GM23338 (cell line): ENCODE results near the gene METTL6. TPM values are rescaled to one million over a fixed set of nuclear protein-coding genes. Genes with fewer than 3 reads are reported as not detected.

Experiments
- ATAC-seq: fragments of 200-7000 bp; cut with Tn5 transposase; 3 replicates; pipeline ENCODE4 v1.9.1; 2020
- DNase-seq: peaks from one replicate; pipeline ENCODE4 v3.0.0-alpha.2; 2015; ENCODE audit warnings: low spot score
- H2AFZ ChIP-seq: fragments of 200-600 bp; sonication (generic); 2 replicates; pipeline ENCODE4 v1.8.0; 2016; ENCODE audit warnings: antibody characterized with exemption, mild to moderate bottlenecking, moderate library complexity
- H3F3A ChIP-seq: fragments of 200-600 bp; sonication (generic); replicated peaks from 2 replicates; pipeline ENCODE4 v1.8.0; 2017; ENCODE audit warnings: antibody characterized with exemption, mixed run types, low read depth
- H3K27ac ChIP-seq: fragments of 200-600 bp; sonication (generic); 2 replicates; pipeline ENCODE4 v1.6.1; 2016; ENCODE audit warnings: low read depth
- H3K27me3 ChIP-seq: fragments of 200-600 bp; sonication (generic); 2 replicates; pipeline ENCODE4 v1.8.0; 2016; ENCODE audit warnings: mild to moderate bottlenecking, mixed run types, moderate library complexity; ENCODE audit not compliant: insufficient read depth
- H3K36me3 ChIP-seq: fragments of 200-600 bp; sonication (generic); 2 replicates; pipeline ENCODE4 v1.8.0; 2016; ENCODE audit warnings: mild to moderate bottlenecking; ENCODE audit not compliant: insufficient read depth
- H3K4me1 ChIP-seq: fragments of 200-600 bp; sonication (generic); 2 replicates; pipeline ENCODE4 v1.8.0; 2016; ENCODE audit warnings: mild to moderate bottlenecking, moderate library complexity; ENCODE audit not compliant: insufficient read depth
- H3K4me2 ChIP-seq: fragments of 200-600 bp; sonication (generic); 2 replicates; pipeline ENCODE4 v1.7.1; 2017; ENCODE audit warnings: mixed run types
- H3K4me3 ChIP-seq: fragments of 200-600 bp; sonication (generic); 2 replicates; pipeline ENCODE4 v1.6.1; 2016; ENCODE audit warnings: mixed run types
- H3K79me2 ChIP-seq: fragments of 200-600 bp; sonication (generic); replicated peaks from 2 replicates; pipeline ENCODE4 v1.8.0; 2017; ENCODE audit warnings: mild to moderate bottlenecking; ENCODE audit not compliant: insufficient read depth
- H3K9me2 ChIP-seq: fragments of 200-600 bp; sonication (generic); 2 replicates; pipeline ENCODE4 v1.8.0; 2017; ENCODE audit not compliant: insufficient read depth
- H4K20me1 ChIP-seq: fragments of 200-600 bp; sonication (generic); replicated peaks from 2 replicates; pipeline ENCODE4 v1.8.0; 2017; ENCODE audit warnings: mild to moderate bottlenecking; ENCODE audit not compliant: insufficient read depth
- H3K27ac Mint-ChIP-seq: 2 replicates; pipeline ENCODE4 v1.8.0; 2020; ENCODE audit warnings: inconsistent platforms, mild to moderate bottlenecking, moderate library complexity, mixed read lengths
- H3K27me3 Mint-ChIP-seq: 3 replicates; pipeline ENCODE4 v1.8.0; 2022; ENCODE audit warnings: low read depth, mild to moderate bottlenecking, moderate library complexity, mixed read lengths, inconsistent platforms; ENCODE audit not compliant: insufficient read depth, poor library complexity
- H3K36me3 Mint-ChIP-seq: 3 replicates; pipeline ENCODE4 v1.8.0; 2021; ENCODE audit warnings: low read depth, mild to moderate bottlenecking, inconsistent platforms, moderate library complexity, mixed read lengths
- H3K4me1 Mint-ChIP-seq: 3 replicates; pipeline ENCODE4 v1.8.0; 2020; ENCODE audit warnings: mild to moderate bottlenecking, inconsistent platforms, mixed read lengths
- H3K4me3 Mint-ChIP-seq: 3 replicates; pipeline ENCODE4 v1.8.0; 2021; ENCODE audit warnings: moderate library complexity, mild to moderate bottlenecking, inconsistent platforms, mixed read lengths
- H3K9me3 Mint-ChIP-seq: 3 replicates; pipeline ENCODE4 v1.8.0; 2020; ENCODE audit warnings: moderate library complexity, mild to moderate bottlenecking, inconsistent platforms, mixed read lengths
- CREB1 ChIP-seq: fragments of 250-450 bp; sonication (Bioruptor Pico); IDR thresholded peaks from 2 replicates; pipeline ENCODE4 v1.5.0; 2020; ENCODE audit warnings: low read depth, mild to moderate bottlenecking, moderate library complexity
- EZH2 ChIP-seq: fragments of 200-600 bp; sonication (generic); IDR thresholded peaks from one replicate; pipeline ENCODE4 v1.8.0; 2017; ENCODE audit warnings: antibody characterized with exemption, mild to moderate bottlenecking, low read depth; ENCODE audit not compliant: unreplicated experiment
- EZH2phosphoT487 ChIP-seq: fragments of 200-600 bp; sonication (generic); IDR thresholded peaks from one replicate; pipeline ENCODE4 v1.8.1; 2018; ENCODE audit warnings: antibody characterized with exemption; ENCODE audit not compliant: unreplicated experiment
- JUNB ChIP-seq: IDR thresholded peaks from one replicate; pipeline ENCODE4 v1.6.1; 2016; ENCODE audit warnings: antibody characterized with exemption; ENCODE audit not compliant: unreplicated experiment
- NANOG ChIP-seq: IDR thresholded peaks from 2 replicates; pipeline ENCODE4 v1.6.1; 2016; ENCODE audit warnings: antibody characterized with exemption, borderline replicate concordance
- STAT1 ChIP-seq: IDR thresholded peaks from one replicate; pipeline ENCODE4 v1.6.1; 2016; ENCODE audit warnings: antibody characterized with exemption; ENCODE audit not compliant: unreplicated experiment
- ZNF114 ChIP-seq: fragments of 250-450 bp; sonication (Bioruptor Pico); IDR thresholded peaks from 2 replicates; pipeline ENCODE4 v1.5.0; 2020; ENCODE audit warnings: mild to moderate bottlenecking, moderate library complexity
- polyA plus RNA-seq: library from polyadenylated mRNA; unstranded; fragments of >200 nt; fragmentation: Nextera tagmentation; extraction: Ambion mirVana; gene quantifications from 2 replicates; pipeline ENCODE4 v1.2.1, GENCODE V29; 2016
- total RNA-seq: library from RNA; depleted of rRNA; stranded (reverse); fragments of >200 nt; shearing (Covaris generic); gene quantifications from 2 replicates; pipeline ENCODE4 v1.2.3, GENCODE V29; 2014
- TF ChIP-seq, protein P1 (sequence below): fragments of 250-450 bp; sonication (Bioruptor Pico); IDR thresholded peaks from 2 replicates; pipeline ENCODE4 v1.5.0; 2020; ENCODE audit warnings: mild to moderate bottlenecking, moderate library complexity
- TF ChIP-seq, protein P2 (sequence below): IDR thresholded peaks from one replicate; pipeline ENCODE4 v1.6.1; 2018; ENCODE audit warnings: antibody characterized with exemption; ENCODE audit not compliant: unreplicated experiment
- TF ChIP-seq, protein P3 (sequence below), 2 experiments: fragments of 200-600 bp in 1 of 2; sonication (generic) in 1 of 2; conservative IDR thresholded peaks; 2 replicates each; pipeline versions ENCODE4 v1.5.1 to v1.6.1; 2016 to 2017; ENCODE audit warnings: antibody characterized with exemption in 2 of 2, low read depth in 2 of 2, mild to moderate bottlenecking in 2 of 2, moderate library complexity in 1 of 2

The METTL6 gene
- total and polyA plus RNA-seq, 2 experiments from 2014 or later = 15.1 to 17.8 TPM

DNA sequence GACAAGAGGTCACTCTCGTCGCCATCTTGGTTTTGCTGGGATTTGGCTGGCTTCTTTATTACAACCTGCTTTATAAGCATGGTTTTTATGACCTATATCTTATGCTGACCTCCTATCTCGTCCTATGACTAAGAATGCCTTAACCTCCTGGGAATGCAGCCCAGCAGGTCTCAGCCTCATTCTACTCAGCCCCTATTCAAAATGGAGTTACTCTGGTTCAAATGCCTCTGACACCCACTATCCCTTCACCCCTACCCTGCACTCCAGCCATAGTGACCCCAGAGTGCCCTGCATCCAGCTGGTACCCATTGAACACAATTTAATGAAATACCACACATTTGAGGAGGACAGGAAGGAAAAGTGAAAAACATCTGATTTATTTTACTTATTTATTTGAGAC is 23.4 kb downstream of the METTL6 start:
- Mint-ChIP-seq H3K36me3 (no peaks in the 10 kb centered on the region), H3K4me1 (no peaks in the 10 kb centered on the region), H3K27ac (no peak overlapping the region), H3K9me3 (peaks cover 3% of the 10 kb centered on the region; the same call in 1 of the 3 replicates), H3K27me3 (no peaks in the 10 kb centered on the region), H3K4me3 (no peak overlapping the region)
- Histone ChIP-seq H3K79me2 (no peaks in the 10 kb centered on the region), H3K36me3 (no peaks in the 10 kb centered on the region), H3K27me3 (no peaks in the 10 kb centered on the region), H3K27ac (no peak overlapping the region), H4K20me1 (no peaks in the 10 kb centered on the region), H3F3A (no peaks in the 10 kb centered on the region), H3K9me2 (no peaks in the 10 kb centered on the region), H2AFZ (no peak overlapping the region), H3K4me2 (no peak overlapping the region), H3K4me3 (no peak overlapping the region), H3K4me1 (no peaks in the 10 kb centered on the region)
- TF ChIP-seq, protein P1, sequence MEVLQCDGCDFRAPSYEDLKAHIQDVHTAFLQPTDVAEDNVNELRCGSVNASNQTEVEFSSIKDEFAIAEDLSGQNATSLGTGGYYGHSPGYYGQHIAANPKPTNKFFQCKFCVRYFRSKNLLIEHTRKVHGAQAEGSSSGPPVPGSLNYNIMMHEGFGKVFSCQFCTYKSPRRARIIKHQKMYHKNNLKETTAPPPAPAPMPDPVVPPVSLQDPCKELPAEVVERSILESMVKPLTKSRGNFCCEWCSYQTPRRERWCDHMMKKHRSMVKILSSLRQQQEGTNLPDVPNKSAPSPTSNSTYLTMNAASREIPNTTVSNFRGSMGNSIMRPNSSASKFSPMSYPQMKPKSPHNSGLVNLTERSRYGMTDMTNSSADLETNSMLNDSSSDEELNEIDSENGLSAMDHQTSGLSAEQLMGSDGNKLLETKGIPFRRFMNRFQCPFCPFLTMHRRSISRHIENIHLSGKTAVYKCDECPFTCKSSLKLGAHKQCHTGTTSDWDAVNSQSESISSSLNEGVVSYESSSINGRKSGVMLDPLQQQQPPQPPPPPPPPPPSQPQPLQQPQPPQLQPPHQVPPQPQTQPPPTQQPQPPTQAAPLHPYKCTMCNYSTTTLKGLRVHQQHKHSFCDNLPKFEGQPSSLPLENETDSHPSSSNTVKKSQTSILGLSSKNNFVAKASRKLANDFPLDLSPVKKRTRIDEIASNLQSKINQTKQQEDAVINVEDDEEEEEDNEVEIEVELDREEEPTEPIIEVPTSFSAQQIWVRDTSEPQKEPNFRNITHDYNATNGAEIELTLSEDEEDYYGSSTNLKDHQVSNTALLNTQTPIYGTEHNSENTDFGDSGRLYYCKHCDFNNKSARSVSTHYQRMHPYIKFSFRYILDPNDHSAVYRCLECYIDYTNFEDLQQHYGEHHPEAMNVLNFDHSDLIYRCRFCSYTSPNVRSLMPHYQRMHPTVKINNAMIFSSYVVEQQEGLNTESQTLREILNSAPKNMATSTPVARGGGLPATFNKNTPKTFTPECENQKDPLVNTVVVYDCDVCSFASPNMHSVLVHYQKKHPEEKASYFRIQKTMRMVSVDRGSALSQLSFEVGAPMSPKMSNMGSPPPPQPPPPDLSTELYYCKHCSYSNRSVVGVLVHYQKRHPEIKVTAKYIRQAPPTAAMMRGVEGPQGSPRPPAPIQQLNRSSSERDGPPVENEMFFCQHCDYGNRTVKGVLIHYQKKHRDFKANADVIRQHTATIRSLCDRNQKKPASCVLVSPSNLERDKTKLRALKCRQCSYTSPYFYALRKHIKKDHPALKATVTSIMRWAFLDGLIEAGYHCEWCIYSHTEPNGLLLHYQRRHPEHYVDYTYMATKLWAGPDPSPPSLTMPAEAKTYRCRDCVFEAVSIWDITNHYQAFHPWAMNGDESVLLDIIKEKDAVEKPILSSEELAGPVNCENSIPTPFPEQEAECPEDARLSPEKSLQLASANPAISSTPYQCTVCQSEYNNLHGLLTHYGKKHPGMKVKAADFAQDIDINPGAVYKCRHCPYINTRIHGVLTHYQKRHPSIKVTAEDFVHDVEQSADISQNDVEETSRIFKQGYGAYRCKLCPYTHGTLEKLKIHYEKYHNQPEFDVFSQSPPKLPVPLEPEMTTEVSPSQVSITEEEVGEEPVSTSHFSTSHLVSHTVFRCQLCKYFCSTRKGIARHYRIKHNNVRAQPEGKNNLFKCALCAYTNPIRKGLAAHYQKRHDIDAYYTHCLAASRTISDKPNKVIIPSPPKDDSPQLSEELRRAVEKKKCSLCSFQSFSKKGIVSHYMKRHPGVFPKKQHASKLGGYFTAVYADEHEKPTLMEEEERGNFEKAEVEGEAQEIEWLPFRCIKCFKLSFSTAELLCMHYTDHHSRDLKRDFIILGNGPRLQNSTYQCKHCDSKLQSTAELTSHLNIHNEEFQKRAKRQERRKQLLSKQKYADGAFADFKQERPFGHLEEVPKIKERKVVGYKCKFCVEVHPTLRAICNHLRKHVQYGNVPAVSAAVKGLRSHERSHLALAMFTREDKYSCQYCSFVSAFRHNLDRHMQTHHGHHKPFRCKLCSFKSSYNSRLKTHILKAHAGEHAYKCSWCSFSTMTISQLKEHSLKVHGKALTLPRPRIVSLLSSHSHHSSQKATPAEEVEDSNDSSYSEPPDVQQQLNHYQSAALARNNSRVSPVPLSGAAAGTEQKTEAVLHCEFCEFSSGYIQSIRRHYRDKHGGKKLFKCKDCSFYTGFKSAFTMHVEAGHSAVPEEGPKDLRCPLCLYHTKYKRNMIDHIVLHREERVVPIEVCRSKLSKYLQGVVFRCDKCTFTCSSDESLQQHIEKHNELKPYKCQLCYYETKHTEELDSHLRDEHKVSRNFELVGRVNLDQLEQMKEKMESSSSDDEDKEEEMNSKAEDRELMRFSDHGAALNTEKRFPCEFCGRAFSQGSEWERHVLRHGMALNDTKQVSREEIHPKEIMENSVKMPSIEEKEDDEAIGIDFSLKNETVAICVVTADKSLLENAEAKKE (CRISPR knock-in tag) = no peak
- TF ChIP-seq EZH2 (no peak), NANOG (no peak), STAT1 (no peak), CREB1 (CRISPR knock-in tag) (no peak), JUNB (no peak), EZH2phosphoT487 (no peak), ZNF114 (CRISPR knock-in tag) (no peak)
- TF ChIP-seq, protein P2, sequence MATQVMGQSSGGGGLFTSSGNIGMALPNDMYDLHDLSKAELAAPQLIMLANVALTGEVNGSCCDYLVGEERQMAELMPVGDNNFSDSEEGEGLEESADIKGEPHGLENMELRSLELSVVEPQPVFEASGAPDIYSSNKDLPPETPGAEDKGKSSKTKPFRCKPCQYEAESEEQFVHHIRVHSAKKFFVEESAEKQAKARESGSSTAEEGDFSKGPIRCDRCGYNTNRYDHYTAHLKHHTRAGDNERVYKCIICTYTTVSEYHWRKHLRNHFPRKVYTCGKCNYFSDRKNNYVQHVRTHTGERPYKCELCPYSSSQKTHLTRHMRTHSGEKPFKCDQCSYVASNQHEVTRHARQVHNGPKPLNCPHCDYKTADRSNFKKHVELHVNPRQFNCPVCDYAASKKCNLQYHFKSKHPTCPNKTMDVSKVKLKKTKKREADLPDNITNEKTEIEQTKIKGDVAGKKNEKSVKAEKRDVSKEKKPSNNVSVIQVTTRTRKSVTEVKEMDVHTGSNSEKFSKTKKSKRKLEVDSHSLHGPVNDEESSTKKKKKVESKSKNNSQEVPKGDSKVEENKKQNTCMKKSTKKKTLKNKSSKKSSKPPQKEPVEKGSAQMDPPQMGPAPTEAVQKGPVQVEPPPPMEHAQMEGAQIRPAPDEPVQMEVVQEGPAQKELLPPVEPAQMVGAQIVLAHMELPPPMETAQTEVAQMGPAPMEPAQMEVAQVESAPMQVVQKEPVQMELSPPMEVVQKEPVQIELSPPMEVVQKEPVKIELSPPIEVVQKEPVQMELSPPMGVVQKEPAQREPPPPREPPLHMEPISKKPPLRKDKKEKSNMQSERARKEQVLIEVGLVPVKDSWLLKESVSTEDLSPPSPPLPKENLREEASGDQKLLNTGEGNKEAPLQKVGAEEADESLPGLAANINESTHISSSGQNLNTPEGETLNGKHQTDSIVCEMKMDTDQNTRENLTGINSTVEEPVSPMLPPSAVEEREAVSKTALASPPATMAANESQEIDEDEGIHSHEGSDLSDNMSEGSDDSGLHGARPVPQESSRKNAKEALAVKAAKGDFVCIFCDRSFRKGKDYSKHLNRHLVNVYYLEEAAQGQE = no peak
- TF ChIP-seq, protein P3, sequence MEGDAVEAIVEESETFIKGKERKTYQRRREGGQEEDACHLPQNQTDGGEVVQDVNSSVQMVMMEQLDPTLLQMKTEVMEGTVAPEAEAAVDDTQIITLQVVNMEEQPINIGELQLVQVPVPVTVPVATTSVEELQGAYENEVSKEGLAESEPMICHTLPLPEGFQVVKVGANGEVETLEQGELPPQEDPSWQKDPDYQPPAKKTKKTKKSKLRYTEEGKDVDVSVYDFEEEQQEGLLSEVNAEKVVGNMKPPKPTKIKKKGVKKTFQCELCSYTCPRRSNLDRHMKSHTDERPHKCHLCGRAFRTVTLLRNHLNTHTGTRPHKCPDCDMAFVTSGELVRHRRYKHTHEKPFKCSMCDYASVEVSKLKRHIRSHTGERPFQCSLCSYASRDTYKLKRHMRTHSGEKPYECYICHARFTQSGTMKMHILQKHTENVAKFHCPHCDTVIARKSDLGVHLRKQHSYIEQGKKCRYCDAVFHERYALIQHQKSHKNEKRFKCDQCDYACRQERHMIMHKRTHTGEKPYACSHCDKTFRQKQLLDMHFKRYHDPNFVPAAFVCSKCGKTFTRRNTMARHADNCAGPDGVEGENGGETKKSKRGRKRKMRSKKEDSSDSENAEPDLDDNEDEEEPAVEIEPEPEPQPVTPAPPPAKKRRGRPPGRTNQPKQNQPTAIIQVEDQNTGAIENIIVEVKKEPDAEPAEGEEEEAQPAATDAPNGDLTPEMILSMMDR (conservative IDR thresholded peaks at IDR 0.05; ENCODE audit: low read depth in 2 of 2) = no peak
- ATAC-seq (no peak), DNase-seq (no peak)
